GM10847 (cell line): ENCODE data around the gene LRP8.

Experiments used
- POLR2A ChIP-seq: IDR thresholded peaks from 2 replicates; pipeline ENCODE4 v1.6.1; 2011; ENCODE audit not compliant: insufficient read length; ENCODE audit errors: extremely low read depth

Gene LRP8

GRCh38 chr1:53328009-53328461, at the start of gene LRP8:
TSS of gene LRP8 (minus strand) at chr1:53328070. CDS start at chr1:53327912, 158 bp downstream.
- TF ChIP-seq POLR2A: peak; percentile 51

GRCh38 chr1:53377438-53377841, 49.6 kb upstream of the LRP8 start:
- TF ChIP-seq POLR2A: no peak

DNA sequence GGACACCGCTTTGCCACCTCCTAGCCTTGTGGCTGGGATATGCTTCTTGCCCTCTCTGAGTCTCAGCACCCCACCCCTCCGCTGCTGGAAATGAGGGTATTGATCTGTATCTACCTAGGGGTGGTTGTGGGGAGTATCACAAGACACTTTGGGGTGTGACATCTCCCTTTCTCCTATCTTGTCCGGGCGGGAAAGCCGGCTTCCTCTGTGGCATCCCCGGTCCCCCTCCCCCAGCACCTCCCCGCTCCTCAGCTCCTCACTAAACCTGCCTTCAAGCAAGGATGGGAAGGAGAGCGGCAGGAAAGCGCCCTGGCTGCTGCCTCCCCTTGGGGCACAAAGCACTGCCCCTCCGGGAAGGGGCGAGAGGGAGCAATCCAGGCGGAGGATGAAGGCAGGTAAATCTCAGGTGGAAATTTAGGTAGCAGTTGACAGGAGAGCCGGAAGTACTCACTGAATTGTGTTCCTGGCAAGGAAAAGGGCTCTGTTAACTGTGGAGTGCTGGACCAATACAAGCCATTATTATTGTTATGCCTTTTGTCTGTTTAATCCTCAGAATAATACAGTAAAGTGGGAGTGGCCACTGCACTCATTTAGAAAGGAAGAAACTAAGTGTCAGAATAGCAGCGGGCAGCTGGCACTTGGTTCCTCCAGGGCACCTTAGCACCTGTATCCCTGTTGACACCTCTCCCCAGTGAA, 49.0 kb upstream of the LRP8 start:
- TF ChIP-seq POLR2A: no peak

DNA sequence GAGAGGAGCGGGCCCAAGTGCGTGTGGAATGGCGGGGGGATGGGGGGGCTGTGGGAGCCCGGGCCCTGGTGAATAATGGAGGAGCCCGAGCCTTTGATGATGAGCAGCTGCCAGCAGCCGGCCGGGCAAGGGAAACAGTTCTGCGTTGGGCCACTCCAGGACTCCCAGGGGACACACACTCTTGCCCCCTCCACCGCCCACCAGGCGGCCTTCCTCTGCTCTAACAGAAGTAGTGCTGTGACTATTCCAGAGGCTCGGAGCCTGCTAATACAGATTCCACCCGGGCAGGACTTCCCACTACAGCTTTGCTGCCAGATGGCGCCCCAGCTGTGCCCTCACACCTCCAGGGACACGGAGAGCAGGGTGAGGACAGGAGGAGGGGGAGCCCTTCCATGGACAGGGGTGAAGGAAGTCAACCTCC, 48.2 kb upstream of the LRP8 start:
- no peak for TF ChIP-seq POLR2A

- no peak for TF ChIP-seq POLR2A
Measured at GRCh38 chr1:53375440-53375839, 47.6 kb upstream of the LRP8 start.

DNA sequence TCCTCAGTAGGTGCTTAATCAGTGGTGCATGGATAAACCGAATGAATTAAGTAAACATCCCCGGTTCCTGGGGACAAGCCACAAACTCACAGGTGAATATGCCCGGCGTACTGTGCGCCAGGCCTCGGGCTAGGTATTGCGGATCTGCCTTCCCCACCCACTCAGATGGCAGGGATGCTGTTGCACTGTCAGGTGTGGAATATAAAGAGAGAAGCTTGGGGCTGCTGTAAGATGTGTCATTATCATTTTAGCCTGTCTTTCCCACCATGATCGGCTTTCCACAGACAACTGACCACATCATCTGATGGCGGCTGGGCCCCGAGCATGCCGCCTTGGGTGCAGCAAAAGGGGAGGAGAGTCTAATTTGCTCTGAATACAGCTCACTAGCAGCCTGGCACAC, 45.4 kb upstream of the LRP8 start:
- TF ChIP-seq POLR2A: no peak

GRCh38 chr1:53372501-53372951, 44.7 kb upstream of the LRP8 start:
- no peak for TF ChIP-seq POLR2A

DNA sequence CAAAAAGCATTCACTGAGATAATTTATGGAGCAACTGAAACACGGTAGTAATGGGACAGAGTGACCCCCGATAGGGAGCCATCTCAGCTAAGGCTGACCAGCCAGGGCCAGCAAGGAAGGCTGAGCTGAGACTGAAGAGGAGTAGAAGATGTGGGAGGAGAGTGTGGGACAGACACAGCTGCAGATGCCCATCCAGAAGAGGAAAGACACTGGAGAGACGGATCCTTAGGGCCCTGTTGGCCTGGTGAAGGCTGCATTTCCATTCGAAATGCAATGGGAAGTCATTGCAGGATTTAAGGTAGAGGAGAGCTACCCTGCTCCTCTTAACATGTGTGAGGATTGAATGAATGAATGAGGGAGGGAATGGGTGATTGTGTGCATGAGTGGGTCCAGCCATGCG, 44.0 kb upstream of the LRP8 start:
- TF ChIP-seq POLR2A: no peak

DNA sequence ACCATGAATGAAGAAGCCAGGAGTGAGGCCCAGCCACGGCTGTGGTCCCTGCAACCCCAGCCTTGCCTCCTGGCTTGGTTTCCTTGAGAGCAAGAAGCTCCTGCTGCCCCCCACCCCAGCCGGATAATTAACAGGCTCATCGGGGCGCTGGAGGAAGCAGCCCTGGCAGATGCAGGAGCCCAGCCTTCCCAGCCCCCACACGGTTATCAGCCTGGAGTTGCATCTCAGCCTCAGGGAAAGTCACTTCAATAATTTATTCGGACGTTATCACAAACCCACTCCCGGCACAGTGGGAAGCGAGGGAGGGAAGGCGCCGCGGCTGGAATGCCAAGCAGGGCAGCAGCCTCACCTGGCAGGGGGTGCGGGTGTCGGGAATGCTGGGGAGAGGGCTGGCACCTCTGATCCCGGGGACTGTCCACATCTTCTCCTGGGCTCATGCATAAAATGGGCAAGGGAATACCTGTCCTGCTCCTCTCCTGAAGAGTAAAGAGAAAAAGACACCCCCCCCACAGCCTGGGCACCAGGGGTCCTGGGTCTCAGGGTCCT, 43.3 kb upstream of the LRP8 start:
- no peak for TF ChIP-seq POLR2A

- TF ChIP-seq POLR2A: no peak
Measured at GRCh38 chr1:53370369-53370961, 42.6 kb upstream of the LRP8 start.

- TF ChIP-seq POLR2A: no peak
Measured at GRCh38 chr1:53369761-53370160, 41.9 kb upstream of the LRP8 start.

GRCh38 chr1:53369034-53369750, 41.3 kb upstream of the LRP8 start:
- TF ChIP-seq POLR2A: no peak

GRCh38 chr1:53368314-53369033, 40.6 kb upstream of the LRP8 start:
- TF ChIP-seq POLR2A: no peak

DNA sequence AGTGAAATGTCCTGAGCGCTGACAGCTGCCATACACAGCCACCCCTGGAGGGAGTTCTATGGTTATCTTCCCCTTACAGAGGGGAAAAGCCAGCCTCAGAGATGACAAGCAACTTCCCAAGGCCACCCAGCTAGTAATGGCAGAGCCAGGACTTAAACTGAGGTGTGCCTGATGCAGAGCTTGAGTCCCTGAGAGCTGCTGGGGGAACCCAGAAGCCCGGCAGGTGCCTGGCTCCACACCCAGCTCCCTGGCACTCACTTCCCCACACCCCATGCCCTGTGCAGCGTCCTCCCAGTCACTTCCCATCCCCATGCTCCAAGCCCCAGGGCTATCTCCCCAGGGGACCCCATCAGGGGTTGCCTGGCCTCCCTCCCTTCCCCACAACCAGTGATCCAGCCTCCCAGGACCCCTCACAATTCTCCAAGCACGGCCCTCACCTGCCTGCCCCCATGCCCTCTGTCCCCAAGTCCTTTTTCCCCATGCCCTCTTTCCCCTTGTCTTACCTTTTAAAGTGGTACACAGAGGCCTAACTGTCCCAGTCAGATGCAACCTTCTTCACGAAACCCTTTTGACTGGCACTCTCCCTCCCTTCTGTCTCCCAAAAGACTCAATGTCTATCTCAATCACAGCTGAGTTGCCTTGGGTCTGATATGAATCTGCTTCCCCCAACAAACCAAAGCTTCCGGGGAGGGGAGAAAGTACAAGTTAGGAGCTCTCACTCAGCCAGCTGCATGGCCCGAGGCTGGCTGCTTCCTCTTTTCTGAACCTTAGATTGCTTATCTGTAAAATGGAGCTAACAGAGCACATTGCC, 39.8 kb upstream of the LRP8 start:
- TF ChIP-seq POLR2A: no peak

DNA sequence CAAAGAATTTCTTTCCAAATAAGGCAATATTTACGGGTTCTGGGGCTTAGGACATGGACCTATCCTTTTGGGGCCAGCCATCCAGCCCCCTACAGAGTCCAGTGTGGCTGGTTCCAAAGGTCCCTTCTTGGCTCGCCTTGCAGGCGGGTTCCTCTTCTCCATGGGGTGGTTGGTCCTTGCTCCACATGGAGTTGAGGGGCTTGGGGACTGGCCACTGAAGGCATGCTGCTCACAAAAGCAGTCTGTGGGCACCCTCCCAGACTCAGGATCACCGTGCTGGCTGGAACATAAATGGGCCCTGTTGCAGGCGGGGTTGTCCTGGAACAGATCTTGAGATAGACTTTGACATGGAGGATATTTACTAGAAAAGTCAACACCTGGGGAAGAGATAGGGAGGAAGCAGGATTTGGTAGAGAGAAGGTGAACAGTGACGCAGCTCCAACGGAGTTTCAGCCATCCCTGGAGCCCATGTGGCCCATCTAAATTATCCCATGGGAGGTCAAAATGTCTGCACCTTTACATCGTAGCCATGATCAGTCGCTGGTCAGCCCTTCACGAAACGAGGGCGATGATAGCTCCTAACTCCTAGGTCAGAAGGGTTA, 39.1 kb upstream of the LRP8 start:
- no peak for TF ChIP-seq POLR2A
